A549 treated with dexamethasone at 1 μM for 4 hours (cell line): Measurements from ENCODE around the gene L3MBTL1. TPM values are rescaled to one million over a fixed set of nuclear protein-coding genes. Genes with fewer than 3 reads are reported as not detected.

ENCODE experiments used
- total RNA-seq: library from RNA; stranded (reverse); fragments of 200-300 nt; extraction: Qiagen RNA extraction; gene quantifications from 5 replicates; pipeline ENCODE4 v1.2.3, GENCODE V29; 2022

L3MBTL1 gene
- total RNA-seq: 0.63 to 1.7 TPM (median 1.2 TPM) in 5 replicates

GRCh38 chr20:43507150-43508080, at the start of gene L3MBTL1:
Gene L3MBTL1 (plus strand): TSS chr20:43507697. CDS start chr20:43513504, 5,807 bp downstream.

GRCh38 chr20:43558412-43559146, 51.1 kb downstream of the L3MBTL1 start, which contains the start of gene SGK2:
Gene SGK2 (plus strand): TSS chr20:43559027. CDS start chr20:43566496, 7,469 bp downstream.

GRCh38 chr20:43590392-43591303, 83.2 kb downstream of the L3MBTL1 start, which contains the start of gene IFT52:
Gene IFT52 (plus strand): TSS chr20:43590937. CDS start chr20:43594699, 3,762 bp downstream.

Other genes with a start within 250 kb of the L3MBTL1 start
- 106 to 114 TPM (median 112 TPM) in 5 replicates for gene SRSF6, start 49.8 kb upstream of the L3MBTL1 start, total RNA-seq
- gene SGK2, start 51.3 kb downstream of the L3MBTL1 start, total RNA-seq: 6.3 to 8.3 TPM (median 7.1 TPM) in 5 replicates
- 28.6 to 34.4 TPM (median 30.7 TPM) in 5 replicates for gene IFT52, start 83.2 kb downstream of the L3MBTL1 start, total RNA-seq
- gene MYBL2, start 159.4 kb downstream of the L3MBTL1 start, total RNA-seq: 69.4 to 92.2 TPM (median 84.8 TPM) in 5 replicates
- not detected in 5 replicates for gene GTSF1L, start 219.3 kb downstream of the L3MBTL1 start, total RNA-seq